H1 (cell line): Measurements from ENCODE around the gene TMEM202. TPM values are rescaled to one million over a fixed set of nuclear protein-coding genes. Genes with fewer than 3 reads are reported as not detected.

Source experiments
- polyA plus RNA-seq, 7 experiments: library from polyadenylated mRNA; depleted of rRNA in 3 of 7; stranded (reverse) in 5 of 7; unstranded in 2 of 7; fragments of >200 nt in 5 of 7; fragments of 200-250 nt in 2 of 7; gene quantifications; 1 replicate in 5 of 7; 2 replicates in 1 of 7; 4 replicates in 1 of 7; pipeline versions ENCODE4 v1.2.1 to v1.2.3, GENCODE V29; 2011 to 2013; ENCODE audit warnings: missing spikeins in 2 of 7, mixed read lengths in 2 of 7
- total RNA-seq: library from RNA; stranded (reverse); fragmentation: NEBNext Ultra II Directional; extraction: Animal tissue kit (Norgen Biotek cat#: 25700); gene quantifications from 2 replicates; pipeline ENCODE4 v1.2.1, GENCODE V29; 2021

Gene TMEM202
- total and polyA plus RNA-seq, 2 of the 8 experiments (the other 6 are each of a cell fraction or from before 2014, with no cell fraction given): not detected

Other genes with a start within 250 kb of the TMEM202 start
- gene GRAMD2A, start 200.5 kb upstream of the TMEM202 start, total RNA-seq: 0.36 and 1.5 TPM in 2 replicates
- gene GRAMD2A, start 200.5 kb upstream of the TMEM202 start, polyA plus RNA-seq (2011; rRNA removed): 0.57 and 0.66 TPM in 2 replicates
- gene PKM, start 167.1 kb upstream of the TMEM202 start, total RNA-seq: 761 and 780 TPM in 2 replicates
- gene PKM, start 167.1 kb upstream of the TMEM202 start, polyA plus RNA-seq (2011; rRNA removed): 856 and 1,089 TPM in 2 replicates
- 33.0 and 39.8 TPM in 2 replicates for gene PARP6, start 125.8 kb upstream of the TMEM202 start, total RNA-seq
- 44.8 and 45.3 TPM in 2 replicates for gene PARP6, start 125.8 kb upstream of the TMEM202 start, polyA plus RNA-seq (2011; rRNA removed)
- gene CELF6, start 78.1 kb upstream of the TMEM202 start, total RNA-seq: 0.19 TPM in 1 of 2 replicates, not detected in the other
- 0.05 and 0.09 TPM in 2 replicates for gene CELF6, start 78.1 kb upstream of the TMEM202 start, polyA plus RNA-seq (2011; rRNA removed)
- gene HEXA, start 22.3 kb upstream of the TMEM202 start, total RNA-seq: 47.4 and 52.5 TPM in 2 replicates
- 67.8 and 73.7 TPM in 2 replicates for gene HEXA, start 22.3 kb upstream of the TMEM202 start, polyA plus RNA-seq (2011; rRNA removed)
- gene ARIH1, start 76.0 kb downstream of the TMEM202 start, total RNA-seq: 169 and 179 TPM in 2 replicates
- 15.6 and 32.7 TPM in 2 replicates for gene ARIH1, start 76.0 kb downstream of the TMEM202 start, polyA plus RNA-seq (2011; rRNA removed)